ENCODE data around the gene TMEM43. TPM values are rescaled to one million over a fixed set of nuclear protein-coding genes. Genes with fewer than 3 reads are reported as not detected.

TMEM43 gene
- total RNA-seq, 4 donors from 2014 or later, result 206 to 237 (median 219) TPM

GRCh38 chr3:14143271-14144225 lies 18.7 kb downstream of the TMEM43 start:
- WGBS, result 34% methylated on average over 7 of the region's 7 CpGs
- no peak for TF ChIP-seq POLR2A (IDR thresholded peaks at IDR 0.05)
- TF ChIP-seq CTCF (IDR thresholded peaks at IDR 0.05), result no peak
- no peak for TF ChIP-seq EP300 (IDR thresholded peaks at IDR 0.05)
- TF ChIP-seq POLR2AphosphoS5 (IDR thresholded peaks at IDR 0.05), result peak; percentile 47 to 91 (median 80)
- Histone ChIP-seq H3K27me3 (no peaks in the 10 kb centered on the region), H3K27ac (peak overlapping the region; percentile 94), H3K4me1 (peaks cover 51% of the 10 kb centered on the region), H3K36me3 (peaks cover 62% of the 10 kb centered on the region), H3K4me3 (no peak overlapping the region), H3K9me3 (no peaks in the 10 kb centered on the region)
- DNase-seq (ENCODE audit: low spot score in 2 of 2), result no peak

- H3K27me3 ChIP-seq, result no peaks in the 10 kb centered on the region
- peak overlapping the region; percentile 18 for H3K4me3 ChIP-seq
Measured at GRCh38 chr3:14144423-14145075, 19.7 kb downstream of the TMEM43 start.

GRCh38 chr3:14145236-14145635 lies 20.4 kb downstream of the TMEM43 start:
- Histone ChIP-seq H3K4me3 (no peak overlapping the region), H3K27ac (peak overlapping the region; percentile 94), H3K4me1 (peaks cover 51% of the 10 kb centered on the region), H3K27me3 (no peaks in the 10 kb centered on the region), H3K9me3 (no peaks in the 10 kb centered on the region), H3K36me3 (peaks cover 56% of the 10 kb centered on the region)
- WGBS, result 84% methylated on average over 9 of the region's 9 CpGs
- no peak for DNase-seq (ENCODE audit: low spot score in 2 of 2)
- no peak for TF ChIP-seq POLR2AphosphoS5 (IDR thresholded peaks at IDR 0.05)

More at GRCh38 chr3:14144423-14145075, 19.7 kb downstream of the TMEM43 start:
- H3K4me1 ChIP-seq, result peaks cover 51% of the 10 kb centered on the region
- DNase-seq (ENCODE audit: low spot score in 2 of 2), result no peak
- WGBS, result 3% methylated on average over 7 of the region's 7 CpGs
- H3K27ac ChIP-seq, result peak overlapping the region; percentile 94
- no peak for TF ChIP-seq CTCF (IDR thresholded peaks at IDR 0.05)
- no peak for TF ChIP-seq POLR2A (IDR thresholded peaks at IDR 0.05)
- peak in 2 of 3 donors; percentile 47 to 66 for TF ChIP-seq POLR2AphosphoS5 (IDR thresholded peaks at IDR 0.05)
- TF ChIP-seq EP300 (IDR thresholded peaks at IDR 0.05), result no peak
- no peaks in the 10 kb centered on the region for H3K9me3 ChIP-seq
- H3K36me3 ChIP-seq, result peaks cover 56% of the 10 kb centered on the region

- TF ChIP-seq POLR2A (IDR thresholded peaks at IDR 0.05) (no peak), CTCF (IDR thresholded peaks at IDR 0.05) (no peak), EP300 (IDR thresholded peaks at IDR 0.05) (no peak), POLR2AphosphoS5 (IDR thresholded peaks at IDR 0.05) (no peak)
- H3K36me3 ChIP-seq, result peaks cover 58% of the 10 kb centered on the region
- peak overlapping the region; percentile 94 for H3K27ac ChIP-seq
- DNase-seq (ENCODE audit: low spot score in 2 of 2), result no peak
- no peak overlapping the region for H3K4me3 ChIP-seq
- no peaks in the 10 kb centered on the region for H3K27me3 ChIP-seq
- 76% methylated on average over 8 of the region's 10 CpGs for WGBS
- H3K4me1 ChIP-seq, result peaks cover 51% of the 10 kb centered on the region
- no peaks in the 10 kb centered on the region for H3K9me3 ChIP-seq
Measured at GRCh38 chr3:14145670-14146380, 21.0 kb downstream of the TMEM43 start.

- 85% methylated on average over 10 of the region's 10 CpGs for WGBS
- Histone ChIP-seq H3K4me1 (peaks cover 48% of the 10 kb centered on the region), H3K27ac (peak overlapping the region; percentile 94), H3K4me3 (no peak overlapping the region), H3K9me3 (no peaks in the 10 kb centered on the region), H3K27me3 (no peaks in the 10 kb centered on the region), H3K36me3 (peaks cover 58% of the 10 kb centered on the region)
- no peak for TF ChIP-seq POLR2AphosphoS5 (IDR thresholded peaks at IDR 0.05)
- no peak for TF ChIP-seq POLR2A (IDR thresholded peaks at IDR 0.05)
- TF ChIP-seq EP300 (IDR thresholded peaks at IDR 0.05), result no peak
- no peak for TF ChIP-seq CTCF (IDR thresholded peaks at IDR 0.05)
- DNase-seq (ENCODE audit: low spot score in 2 of 2), result no peak
Measured at GRCh38 chr3:14146381-14147065, 21.7 kb downstream of the TMEM43 start.
